ENCODE results near the gene EPS8L3. TPM values are rescaled to one million over a fixed set of nuclear protein-coding genes. Genes with fewer than 3 reads are reported as not detected.
A peak's percentile ranks its signal among the peaks of the same experiment; 100 is the strongest.

The EPS8L3 gene, protein sequence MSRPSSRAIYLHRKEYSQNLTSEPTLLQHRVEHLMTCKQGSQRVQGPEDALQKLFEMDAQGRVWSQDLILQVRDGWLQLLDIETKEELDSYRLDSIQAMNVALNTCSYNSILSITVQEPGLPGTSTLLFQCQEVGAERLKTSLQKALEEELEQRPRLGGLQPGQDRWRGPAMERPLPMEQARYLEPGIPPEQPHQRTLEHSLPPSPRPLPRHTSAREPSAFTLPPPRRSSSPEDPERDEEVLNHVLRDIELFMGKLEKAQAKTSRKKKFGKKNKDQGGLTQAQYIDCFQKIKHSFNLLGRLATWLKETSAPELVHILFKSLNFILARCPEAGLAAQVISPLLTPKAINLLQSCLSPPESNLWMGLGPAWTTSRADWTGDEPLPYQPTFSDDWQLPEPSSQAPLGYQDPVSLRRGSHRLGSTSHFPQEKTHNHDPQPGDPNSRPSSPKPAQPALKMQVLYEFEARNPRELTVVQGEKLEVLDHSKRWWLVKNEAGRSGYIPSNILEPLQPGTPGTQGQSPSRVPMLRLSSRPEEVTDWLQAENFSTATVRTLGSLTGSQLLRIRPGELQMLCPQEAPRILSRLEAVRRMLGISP
- total RNA-seq, result not detected
- total RNA-seq, result 0 reads per million in 2 donors

DNA sequence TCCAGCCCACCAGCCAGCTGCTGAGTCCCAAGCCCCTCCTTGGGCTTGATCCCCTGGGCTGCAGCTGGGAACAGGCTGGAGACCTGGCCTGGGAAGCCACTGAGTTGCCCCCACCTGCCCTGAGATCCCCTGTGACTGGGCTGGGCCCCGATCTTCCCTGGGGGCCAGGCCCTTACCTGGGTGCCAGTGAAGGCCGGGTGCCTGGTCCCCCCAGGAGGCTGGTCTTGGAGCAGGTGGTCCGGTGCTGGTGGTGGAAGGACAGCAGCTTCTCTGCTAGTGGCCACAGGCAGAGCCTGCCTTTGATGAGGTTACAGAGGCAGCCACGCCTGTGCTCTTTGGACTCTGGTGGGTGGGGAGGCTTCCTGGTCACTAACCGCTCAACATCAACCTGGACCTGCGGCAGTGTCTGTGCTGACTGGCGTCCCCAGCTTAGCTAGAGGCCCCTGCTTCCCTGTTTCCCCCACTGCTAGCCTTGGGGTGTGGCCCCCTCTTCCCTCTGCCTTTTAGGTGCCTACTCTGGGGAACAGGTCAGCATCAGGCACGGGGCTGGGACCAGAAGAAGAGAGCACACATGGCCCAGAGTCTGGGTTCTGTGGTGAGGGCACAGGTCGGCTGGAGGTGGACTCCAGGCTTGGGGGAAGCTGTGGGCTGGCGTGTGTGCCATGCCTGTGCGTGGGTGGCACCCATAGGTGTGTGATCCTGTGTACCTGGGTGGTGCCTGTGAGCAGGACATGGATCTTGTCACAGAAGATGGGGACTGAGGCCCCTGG lies at the start of gene EPS8L3:
EPS8L3 (minus strand) TSS at position 278 of the 770 bp plus-strand sequence. CDS start 2,174 bp downstream, outside the sequence.
- no peaks in the 10 kb centered on the region for H3K36me3 Mint-ChIP-seq (ENCODE audit: low read depth)
- H3K27ac Mint-ChIP-seq, result no peak within 1 kb of the TSS
- H3K9me3 ChIP-seq (ENCODE audit: control insufficient read depth, low read length, poor library complexity, severe bottlenecking), result no peaks in the 10 kb centered on the region
- H3K27me3 Mint-ChIP-seq, result peaks cover 6% of the 10 kb centered on the region
- ATAC-seq, result no peak
- H3K4me3 Mint-ChIP-seq, result no peak within 1 kb of the TSS
- no peaks in the 10 kb centered on the region for H3K4me1 Mint-ChIP-seq
- peak in 1 of 3 donors; percentile 7 for DNase-seq

DNA sequence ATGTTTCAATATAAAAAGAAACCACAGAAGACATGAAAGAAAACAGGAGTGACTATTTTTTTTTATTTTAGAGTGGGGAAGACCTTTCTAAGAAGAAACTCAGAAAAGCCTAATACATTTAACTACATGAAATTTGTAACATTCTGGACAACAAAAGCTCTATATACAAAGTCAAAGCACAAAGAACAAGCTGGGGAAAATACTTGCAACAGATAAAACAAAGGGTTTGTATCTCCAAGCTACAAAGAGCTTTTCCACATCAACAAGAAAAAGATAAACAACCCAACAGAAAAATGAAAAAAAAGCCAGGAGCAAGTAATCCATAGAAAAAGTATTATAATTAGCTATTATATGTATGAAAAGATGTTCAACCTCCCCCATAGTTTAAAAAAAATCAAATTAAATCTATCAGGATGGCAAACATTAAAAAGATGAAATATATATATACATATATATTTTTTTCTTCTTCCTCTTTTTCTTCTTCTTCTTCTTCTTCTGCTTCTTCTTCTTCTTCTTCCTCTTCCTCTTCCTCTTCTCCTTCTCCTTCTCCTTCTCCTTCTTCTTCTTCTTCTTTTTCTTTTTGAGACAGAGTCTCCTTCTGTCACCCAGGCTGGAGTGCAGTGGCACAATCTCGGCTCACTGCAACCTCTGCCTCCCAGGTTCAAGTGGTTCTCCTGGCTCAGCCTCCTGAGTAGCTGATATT lies 49.1 kb upstream of the EPS8L3 start:
- ATAC-seq (no peak), DNase-seq (no peak)
- H3K27ac Mint-ChIP-seq, result no peak overlapping the region
- H3K27me3 Mint-ChIP-seq, result peaks cover 4% of the 10 kb centered on the region
- H3K4me3 Mint-ChIP-seq, result peak overlapping the region; percentile 64
- H3K9me3 ChIP-seq (ENCODE audit: control insufficient read depth, low read length, poor library complexity, severe bottlenecking), result no peaks in the 10 kb centered on the region
- peaks cover 8% of the 10 kb centered on the region for H3K4me1 Mint-ChIP-seq
- no peaks in the 10 kb centered on the region for H3K36me3 Mint-ChIP-seq (ENCODE audit: low read depth)

DNA sequence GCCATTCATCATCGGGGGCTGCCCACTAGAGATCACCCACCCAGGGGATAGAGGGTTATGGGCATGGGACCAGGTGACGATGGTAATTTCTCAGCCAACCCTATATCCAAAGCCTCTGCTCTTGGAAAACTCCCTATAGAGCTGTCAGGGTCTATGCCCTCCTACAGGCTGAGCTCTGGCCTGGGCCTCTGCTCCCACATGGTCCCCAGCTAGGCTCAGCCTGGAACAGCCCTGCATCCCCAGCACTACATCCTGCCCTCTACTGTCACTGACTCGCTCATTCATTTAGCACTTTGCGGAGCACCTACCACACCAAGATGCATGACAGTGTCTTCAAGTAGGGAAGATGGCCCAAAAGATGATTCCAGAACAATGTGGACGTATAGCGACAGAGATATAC lies 45.0 kb upstream of the EPS8L3 start:
- H3K27me3 Mint-ChIP-seq, result peaks cover 4% of the 10 kb centered on the region
- H3K4me1 Mint-ChIP-seq, result peaks cover 29% of the 10 kb centered on the region
- no peaks in the 10 kb centered on the region for H3K9me3 ChIP-seq (ENCODE audit: control insufficient read depth, low read length, poor library complexity, severe bottlenecking)
- H3K36me3 Mint-ChIP-seq (ENCODE audit: low read depth), result no peaks in the 10 kb centered on the region
- DNase-seq, result no peak
- no peak overlapping the region for H3K27ac Mint-ChIP-seq
- no peak overlapping the region for H3K4me3 Mint-ChIP-seq
- no peak for ATAC-seq

DNA sequence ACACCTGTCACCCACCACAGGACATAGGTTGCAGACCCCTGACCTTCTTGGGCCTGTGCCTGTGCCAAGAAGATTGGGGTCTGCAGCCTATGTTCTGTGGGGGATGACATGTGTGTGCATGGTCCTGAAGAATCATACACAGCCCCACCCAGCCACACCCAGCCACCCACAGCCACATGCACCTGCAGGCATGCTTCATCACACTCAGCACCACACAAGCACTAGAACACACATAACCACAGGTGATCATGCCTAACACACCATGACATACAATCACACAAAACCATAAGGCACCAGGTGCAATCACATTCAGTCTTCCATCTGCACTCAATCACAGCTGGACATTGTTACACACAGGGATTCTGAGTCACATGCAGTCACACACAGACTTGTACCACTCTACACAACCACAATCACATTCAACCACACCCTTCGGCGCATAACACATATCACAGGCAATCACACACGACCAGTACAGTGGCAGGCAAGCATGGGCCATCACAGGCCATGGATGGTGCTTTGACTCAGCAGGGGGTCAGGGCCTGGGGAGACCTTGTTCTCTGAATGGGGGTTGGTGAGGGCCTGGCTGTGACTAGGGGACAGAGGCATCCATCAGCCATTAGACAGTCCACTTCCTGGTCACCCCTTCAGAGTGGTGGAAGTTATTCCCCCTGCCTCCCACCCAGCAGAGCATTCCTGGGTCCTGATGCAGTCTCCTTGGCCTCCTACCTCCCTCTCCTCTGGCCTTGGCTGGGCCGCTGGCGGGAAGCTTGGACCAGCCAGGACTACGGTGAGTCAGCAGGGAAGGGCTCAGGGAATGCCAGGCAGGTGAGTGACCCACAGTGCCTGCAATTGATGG lies 44.3 kb upstream of the EPS8L3 start:
- no peak for DNase-seq
- H3K27ac Mint-ChIP-seq, result no peak overlapping the region
- no peaks in the 10 kb centered on the region for H3K36me3 Mint-ChIP-seq (ENCODE audit: low read depth)
- H3K9me3 ChIP-seq (ENCODE audit: control insufficient read depth, low read length, poor library complexity, severe bottlenecking), result no peaks in the 10 kb centered on the region
- H3K4me3 Mint-ChIP-seq, result no peak overlapping the region
- H3K27me3 Mint-ChIP-seq, result peaks cover under 1% of the 10 kb centered on the region
- H3K4me1 Mint-ChIP-seq, result peaks cover 36% of the 10 kb centered on the region
- no peak for ATAC-seq

DNA sequence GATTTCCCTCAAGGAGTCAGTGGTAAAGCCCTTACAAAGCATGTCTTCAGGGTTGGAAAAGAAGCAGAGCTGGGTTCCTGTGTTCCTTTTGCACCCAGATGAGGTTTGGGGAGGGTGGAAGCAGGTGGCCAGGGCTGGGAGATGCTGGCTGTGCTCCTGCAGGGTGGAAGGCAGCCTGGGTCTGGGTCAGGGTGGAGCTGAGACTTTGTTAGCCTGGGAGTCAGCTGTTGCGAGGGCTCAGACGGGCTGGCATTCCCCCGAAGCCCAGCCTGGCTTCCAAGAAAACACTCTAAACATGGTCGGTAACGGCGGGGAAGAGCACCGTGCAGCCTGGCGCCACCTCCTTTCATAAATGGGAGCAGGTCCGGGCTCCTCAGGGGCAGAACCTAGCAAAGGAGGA lies 43.7 kb upstream of the EPS8L3 start:
- Mint-ChIP-seq H3K27me3 (no peaks in the 10 kb centered on the region), H3K27ac (peak overlapping the region; percentile 4), H3K4me3 (no peak overlapping the region), H3K4me1 (peaks cover 39% of the 10 kb centered on the region), H3K36me3 (ENCODE audit: low read depth) (no peaks in the 10 kb centered on the region)
- no peak for DNase-seq
- H3K9me3 ChIP-seq (ENCODE audit: control insufficient read depth, low read length, poor library complexity, severe bottlenecking), result no peaks in the 10 kb centered on the region
- no peak for ATAC-seq

DNA sequence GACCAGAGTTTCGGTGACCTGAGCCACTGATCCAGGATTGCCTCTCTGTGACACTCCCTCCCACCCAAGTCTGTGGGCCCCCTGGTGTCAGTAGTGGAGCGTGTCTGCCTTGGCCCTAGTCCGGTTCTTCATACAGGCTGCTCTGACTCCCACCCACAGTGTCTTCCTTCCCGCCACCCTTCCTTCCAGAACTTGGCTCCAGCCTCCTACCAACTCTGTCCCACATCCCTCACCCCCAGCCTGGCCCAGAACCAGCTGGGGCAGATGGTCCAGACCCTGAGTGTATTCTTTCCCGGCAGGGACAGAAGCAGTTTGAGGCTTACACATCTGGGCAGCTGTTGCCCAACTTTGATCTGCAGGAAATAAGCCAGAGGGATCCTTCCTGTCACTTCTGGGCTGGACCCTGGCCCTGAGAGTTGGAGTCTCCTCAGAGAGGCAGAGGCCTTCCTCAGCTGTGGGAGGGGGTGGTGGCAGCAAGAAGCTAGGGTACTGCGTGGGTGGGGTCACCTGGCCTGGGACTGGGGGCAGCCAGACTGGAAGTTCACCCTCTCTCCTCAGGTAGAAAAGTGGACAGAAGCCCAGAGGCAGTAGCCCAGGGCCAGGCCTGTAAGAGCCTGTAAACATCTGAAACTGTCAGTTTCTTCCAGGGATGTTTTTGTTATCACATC lies 43.1 kb upstream of the EPS8L3 start:
- Mint-ChIP-seq H3K4me1 (peaks cover 44% of the 10 kb centered on the region), H3K27me3 (no peaks in the 10 kb centered on the region), H3K27ac (peak overlapping the region; percentile 4), H3K36me3 (ENCODE audit: low read depth) (no peaks in the 10 kb centered on the region), H3K4me3 (no peak overlapping the region)
- no peaks in the 10 kb centered on the region for H3K9me3 ChIP-seq (ENCODE audit: control insufficient read depth, low read length, poor library complexity, severe bottlenecking)
- ATAC-seq (no peak), DNase-seq (no peak)

DNA sequence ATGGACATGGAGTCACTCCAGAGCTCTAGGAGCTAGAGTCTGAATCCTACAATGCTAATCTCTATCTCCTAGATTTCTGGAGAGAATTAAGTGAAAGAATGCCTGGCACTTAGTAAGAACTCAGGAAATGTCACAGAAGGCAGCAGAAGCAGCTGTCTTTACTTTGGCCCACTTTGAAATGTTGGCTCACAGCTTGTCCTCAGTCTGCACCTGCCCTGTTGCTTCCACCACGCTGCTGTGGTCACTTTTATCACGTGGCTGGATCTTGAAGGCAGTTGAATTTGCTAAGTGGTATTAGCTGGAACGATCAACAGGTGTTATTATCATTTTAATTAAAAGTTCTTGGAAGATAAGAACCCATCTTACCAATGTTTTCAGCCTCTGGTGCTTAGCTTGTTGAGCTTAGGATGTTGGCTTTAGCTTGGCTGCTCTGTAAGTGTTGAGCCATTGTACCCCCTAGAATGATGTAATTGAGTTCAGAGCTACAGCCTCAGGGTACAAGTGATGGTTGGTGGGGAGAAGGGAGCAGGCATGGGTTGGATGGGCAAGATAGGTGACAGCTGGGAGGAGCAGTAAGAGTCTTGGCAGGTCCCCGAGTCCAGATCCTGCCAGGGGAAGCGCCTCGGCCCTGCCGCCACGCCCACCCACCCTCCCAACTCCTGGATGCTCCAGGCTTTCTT lies 41.9 kb upstream of the EPS8L3 start:
- DNase-seq (no peak), ATAC-seq (no peak)
- Mint-ChIP-seq H3K27ac (no peak overlapping the region), H3K27me3 (no peaks in the 10 kb centered on the region), H3K36me3 (ENCODE audit: low read depth) (no peaks in the 10 kb centered on the region), H3K4me1 (peaks cover 50% of the 10 kb centered on the region), H3K4me3 (no peak overlapping the region)
- H3K9me3 ChIP-seq (ENCODE audit: control insufficient read depth, low read length, poor library complexity, severe bottlenecking), result no peaks in the 10 kb centered on the region

DNA sequence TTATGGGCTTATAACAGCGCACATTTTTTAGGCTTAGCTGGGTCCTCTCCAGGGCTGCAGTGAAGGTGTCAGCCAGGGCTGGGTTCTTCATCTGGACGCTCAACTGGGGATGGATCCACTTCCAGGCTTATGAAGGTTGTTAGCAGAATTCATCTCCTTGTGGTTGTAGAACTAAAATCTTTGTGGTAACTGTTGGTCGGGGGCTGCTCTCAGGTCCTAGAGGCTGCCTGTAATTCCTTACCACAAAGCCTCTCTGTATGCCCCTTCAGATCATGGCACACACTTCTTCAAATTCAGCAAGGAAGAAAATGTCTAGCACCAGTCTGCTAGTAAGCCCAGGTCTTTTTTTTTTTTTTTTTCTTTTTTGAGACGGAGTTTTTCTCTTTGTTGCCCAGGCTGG lies 40.9 kb upstream of the EPS8L3 start:
- peak overlapping the region; percentile 94 for H3K27ac Mint-ChIP-seq
- H3K4me1 Mint-ChIP-seq, result peaks cover 54% of the 10 kb centered on the region
- ATAC-seq, result no peak

DNA sequence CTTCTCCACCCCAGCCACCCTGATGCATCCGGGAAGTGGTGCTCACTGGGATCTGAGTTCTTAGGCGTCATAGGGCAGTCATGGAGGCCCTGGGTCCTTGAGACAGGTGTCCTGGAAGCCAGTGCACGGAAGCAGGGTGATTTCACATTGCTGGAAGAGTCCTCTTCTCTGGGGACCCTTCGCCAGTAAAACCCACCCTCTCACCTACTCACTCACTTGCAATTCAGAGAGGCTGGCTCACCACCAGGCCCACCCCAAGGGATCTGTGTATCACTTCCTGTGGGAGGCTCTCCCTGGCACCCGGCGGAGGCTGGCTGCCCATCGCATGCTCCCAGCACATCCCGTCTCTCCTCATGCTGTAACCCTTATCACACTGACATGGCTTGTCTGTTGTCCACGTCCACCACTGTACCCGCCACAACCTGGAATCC lies 40.2 kb upstream of the EPS8L3 start:
- no peaks in the 10 kb centered on the region for H3K27me3 Mint-ChIP-seq
- H3K4me3 Mint-ChIP-seq, result peak overlapping the region; percentile 47
- H3K36me3 Mint-ChIP-seq (ENCODE audit: low read depth), result no peaks in the 10 kb centered on the region
- H3K27ac Mint-ChIP-seq, result peak overlapping the region; percentile 94
- H3K9me3 ChIP-seq (ENCODE audit: control insufficient read depth, low read length, poor library complexity, severe bottlenecking), result no peaks in the 10 kb centered on the region
- ATAC-seq (no peak), DNase-seq (no peak)
- H3K4me1 Mint-ChIP-seq, result peaks cover 57% of the 10 kb centered on the region

More for the DNA sequence above, 40.9 kb upstream of the EPS8L3 start:
- no peaks in the 10 kb centered on the region for H3K27me3 Mint-ChIP-seq
- H3K9me3 ChIP-seq (ENCODE audit: control insufficient read depth, low read length, poor library complexity, severe bottlenecking), result no peaks in the 10 kb centered on the region
- no peak overlapping the region for H3K4me3 Mint-ChIP-seq
- no peaks in the 10 kb centered on the region for H3K36me3 Mint-ChIP-seq (ENCODE audit: low read depth)
- DNase-seq, result no peak

DNA sequence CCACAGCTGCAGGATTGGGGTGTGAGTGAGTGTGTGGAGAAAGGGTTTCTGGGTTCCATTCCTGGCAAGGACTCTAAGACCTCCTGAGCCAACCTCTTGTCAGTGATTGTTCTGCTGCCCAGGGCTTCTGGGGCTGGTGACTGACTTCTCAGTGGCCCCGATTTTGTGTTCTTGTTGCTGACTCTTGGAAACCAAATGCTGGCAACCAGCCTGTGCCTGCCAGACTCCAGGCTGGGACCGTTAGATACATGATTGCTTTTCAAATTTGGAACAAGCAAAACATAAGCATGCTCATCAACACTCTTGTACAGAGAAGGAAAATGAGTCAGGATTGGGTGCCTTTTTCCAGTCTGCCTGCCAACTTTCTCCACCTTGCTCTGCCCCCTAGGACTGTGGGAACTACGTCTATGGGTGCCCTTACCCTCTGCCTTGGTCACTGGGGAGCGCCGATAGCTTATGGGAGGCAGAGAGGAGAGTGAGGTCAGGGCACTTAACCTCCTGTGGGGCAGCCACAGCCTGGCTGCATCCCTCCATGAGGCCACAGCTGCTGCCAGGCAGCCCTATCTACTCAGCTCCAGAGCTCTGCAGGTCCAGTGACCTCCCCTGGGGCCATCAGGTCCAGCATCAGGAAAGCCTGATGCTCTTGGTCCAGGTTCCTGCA lies 39.3 kb upstream of the EPS8L3 start:
- peaks cover 58% of the 10 kb centered on the region for H3K4me1 Mint-ChIP-seq
- DNase-seq, result no peak
- no peaks in the 10 kb centered on the region for H3K27me3 Mint-ChIP-seq
- H3K9me3 ChIP-seq (ENCODE audit: control insufficient read depth, low read length, poor library complexity, severe bottlenecking), result no peaks in the 10 kb centered on the region
- H3K27ac Mint-ChIP-seq, result peak overlapping the region; percentile 94
- no peaks in the 10 kb centered on the region for H3K36me3 Mint-ChIP-seq (ENCODE audit: low read depth)
- H3K4me3 Mint-ChIP-seq, result peak overlapping the region; percentile 81
- no peak for ATAC-seq

Measured in T-helper 17 cell (primary cell).